Measurements from ENCODE around the gene H1-8.

- TF ChIP-seq CTCF (IDR thresholded peaks at IDR 0.05): no peak
- no peak for TF ChIP-seq POLR2A (IDR thresholded peaks at IDR 0.05)
Measured at GRCh38 chr3:129530251-129530791, 12.7 kb upstream of the H1-8 start.
